HG02973 (cell line): ENCODE results near the gene SYNE1.
"Not testable (repeated sequence)": the region's sequence is repeated elsewhere in the genome, so short reads cannot be mapped to it uniquely, and the experiment has no call there.

Source experiments
- ATAC-seq: cut with Tn5 transposase; IDR thresholded peaks from one replicate; pipeline ENCODE4 v1.9.1; 2021; ENCODE audit warnings: moderate library complexity; ENCODE audit not compliant: unreplicated experiment

SYNE1 gene

DNA sequence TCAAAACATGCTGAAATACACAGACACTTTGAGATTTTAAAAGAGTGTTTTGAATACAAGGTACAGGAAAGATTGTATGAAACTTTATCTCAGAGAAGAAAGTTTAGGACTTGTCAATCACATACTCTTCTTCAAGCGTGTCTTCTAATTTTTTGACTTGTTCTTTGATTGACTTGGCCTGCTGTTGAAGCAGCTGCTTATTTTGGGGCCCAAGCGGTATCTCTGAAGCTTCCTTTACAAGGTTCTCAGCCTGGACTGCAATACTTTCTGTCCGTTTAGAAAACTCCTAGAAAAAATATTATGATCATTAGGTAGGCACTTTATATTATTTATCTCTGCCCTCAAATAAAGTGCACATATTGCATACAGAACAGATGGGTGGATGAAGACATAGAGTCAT, 201.3 kb downstream of the SYNE1 start:
- ATAC-seq = no peak

DNA sequence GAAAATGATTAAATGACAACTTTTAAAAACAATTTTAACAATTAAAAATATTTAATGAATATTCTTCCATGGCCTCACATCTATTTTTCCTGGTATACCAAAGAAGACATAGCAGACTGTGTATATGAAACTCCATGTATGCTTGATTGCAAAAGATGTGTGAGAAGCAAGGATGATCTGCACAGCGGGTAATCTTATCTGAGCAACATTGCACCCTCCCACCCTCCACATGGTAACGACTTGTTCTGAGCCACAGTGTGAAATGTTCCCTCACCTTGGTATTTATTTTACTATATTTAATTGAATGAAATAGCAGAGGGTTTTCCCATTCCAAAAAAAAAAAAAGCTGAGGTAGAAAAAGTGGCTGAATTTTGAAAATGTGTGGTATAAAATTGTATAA, 204.4 kb downstream of the SYNE1 start:
- ATAC-seq = no peak

DNA sequence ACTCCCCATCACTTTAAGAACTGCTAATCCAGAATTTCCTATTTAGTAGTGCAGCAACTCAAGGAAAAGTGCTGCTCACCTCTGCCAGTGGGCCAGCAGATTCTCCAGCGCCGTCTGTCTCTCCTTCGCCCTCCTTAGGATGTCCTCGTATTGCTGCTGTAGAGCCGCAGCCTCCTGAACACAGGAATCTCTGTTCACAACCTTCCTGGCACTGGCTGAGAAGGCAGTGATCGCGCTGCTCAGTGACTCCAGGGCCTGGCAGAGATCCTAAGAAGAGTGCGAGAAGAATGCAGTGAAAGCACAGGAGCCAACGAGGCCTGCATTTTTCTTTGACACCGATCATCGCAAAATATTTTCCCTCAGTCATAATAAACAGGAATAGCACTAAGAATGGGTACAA, 209.0 kb downstream of the SYNE1 start:
- no peak for ATAC-seq

DNA sequence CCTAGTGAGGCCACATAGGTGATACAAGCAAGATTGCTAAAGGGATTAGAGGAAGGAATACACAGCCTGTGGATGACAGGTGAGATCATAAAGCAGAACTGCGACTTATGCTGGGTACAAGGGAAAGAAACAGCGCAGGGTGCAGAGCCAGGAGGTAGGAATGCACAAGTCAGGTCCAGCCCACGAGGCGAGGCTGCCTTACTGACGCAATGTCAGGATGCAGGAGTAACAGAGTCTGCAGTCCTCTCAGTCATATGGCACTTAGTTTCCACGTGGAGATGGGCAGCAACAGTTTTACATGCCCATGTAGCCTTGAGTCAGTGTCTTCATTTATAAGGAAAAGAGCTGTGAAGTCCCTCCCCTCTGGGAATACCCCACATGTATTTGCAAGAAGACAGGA, 210.9 kb downstream of the SYNE1 start:
- no peak for ATAC-seq

DNA sequence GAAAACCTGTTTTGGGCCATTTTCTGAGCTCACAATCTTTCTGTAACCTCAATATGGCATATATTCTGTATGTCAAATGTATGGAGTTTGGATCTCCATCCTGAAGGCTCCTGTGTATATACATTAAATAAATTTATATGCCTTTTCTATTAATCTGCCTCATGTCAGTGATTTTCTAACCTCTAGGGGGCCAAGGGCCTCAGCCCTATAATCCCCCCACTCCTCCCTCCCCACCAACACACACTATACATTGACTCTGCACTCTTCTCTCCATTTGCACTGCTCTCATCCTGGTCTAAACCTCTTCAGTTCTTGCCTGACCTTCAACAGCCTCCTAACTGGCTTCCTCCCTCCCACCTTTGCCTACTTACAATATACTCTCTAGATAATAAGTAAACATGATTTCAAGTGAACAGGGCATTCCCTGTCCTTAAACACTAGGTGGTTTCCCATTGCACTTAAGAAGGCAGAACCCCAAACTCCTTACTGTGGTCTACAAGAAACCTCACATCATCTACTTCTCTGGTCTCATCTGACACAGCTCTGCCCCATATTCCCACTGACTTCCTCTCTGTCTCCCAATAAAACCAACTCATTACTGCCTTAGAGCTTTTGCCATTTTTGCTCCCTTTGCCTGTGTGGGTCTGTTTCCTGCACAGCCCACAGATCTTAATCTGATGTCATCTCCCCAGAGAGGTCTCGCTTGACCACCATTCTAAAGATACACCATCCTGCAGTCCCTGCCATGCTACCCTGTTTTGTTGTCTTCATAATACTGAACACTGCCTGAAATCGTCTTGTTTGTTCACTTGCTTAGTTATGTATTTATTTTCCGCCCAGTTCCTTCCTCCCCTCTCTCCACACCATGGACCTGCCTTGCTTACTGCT, 213.7 kb downstream of the SYNE1 start:
- peak; percentile 84 for ATAC-seq

DNA sequence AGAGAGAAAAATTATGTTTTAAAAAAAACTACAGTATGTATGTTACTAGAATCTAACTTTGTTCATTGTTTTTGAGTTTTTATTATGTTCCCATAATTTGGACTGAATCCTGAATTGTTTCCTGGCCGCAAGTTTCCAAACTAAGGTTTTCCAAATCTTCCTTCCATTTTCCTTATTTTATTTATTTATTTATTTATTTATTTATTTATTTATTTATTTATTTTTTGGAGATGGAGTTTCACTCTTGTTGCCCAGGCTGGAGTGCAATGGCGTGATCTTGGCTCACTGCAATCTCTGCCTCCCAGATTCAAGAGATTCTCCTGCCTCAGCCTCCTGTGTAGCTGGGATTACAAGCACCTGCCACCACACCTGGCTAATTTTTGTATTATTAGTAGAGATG, 215.7 kb downstream of the SYNE1 start:
- not testable (repeated sequence) for ATAC-seq

DNA sequence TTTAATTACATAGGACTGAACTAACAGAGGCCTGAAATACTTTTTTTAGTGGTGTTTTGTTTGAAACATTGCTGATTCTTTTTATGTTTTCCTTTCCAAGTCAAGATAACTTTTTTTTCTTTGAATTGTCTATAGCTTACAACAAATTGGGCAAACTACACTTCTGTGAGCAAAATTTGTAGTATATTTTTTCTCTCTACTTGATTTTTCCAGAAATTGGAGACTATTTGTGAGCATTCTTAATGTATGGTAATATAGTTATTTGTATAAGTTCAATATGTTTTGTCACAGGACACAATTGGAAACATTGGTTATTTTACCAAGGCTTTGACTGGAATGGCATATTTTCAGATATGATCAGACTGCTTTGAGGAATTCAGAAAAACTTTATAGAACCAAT, 216.5 kb downstream of the SYNE1 start:
- ATAC-seq = no peak

DNA sequence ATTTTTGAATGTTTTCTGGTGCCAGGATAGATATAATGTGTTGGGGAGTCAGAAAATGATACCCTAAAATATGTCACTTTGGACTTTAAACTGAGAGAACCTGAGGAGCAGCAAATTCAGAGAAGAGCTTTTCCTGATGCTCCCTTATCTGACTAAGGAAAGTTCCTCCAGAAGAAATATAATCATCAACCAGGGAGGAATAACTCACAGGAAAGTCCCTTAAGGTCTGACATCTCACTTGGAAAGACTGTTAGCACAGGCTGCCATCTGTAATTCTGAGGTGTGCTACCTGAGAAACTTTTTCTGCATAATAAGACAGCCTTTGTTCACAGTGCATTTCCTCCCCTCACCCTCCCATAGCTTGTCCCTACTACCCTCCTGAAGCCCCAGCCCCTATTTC, 218.6 kb downstream of the SYNE1 start:
- ATAC-seq = no peak

DNA sequence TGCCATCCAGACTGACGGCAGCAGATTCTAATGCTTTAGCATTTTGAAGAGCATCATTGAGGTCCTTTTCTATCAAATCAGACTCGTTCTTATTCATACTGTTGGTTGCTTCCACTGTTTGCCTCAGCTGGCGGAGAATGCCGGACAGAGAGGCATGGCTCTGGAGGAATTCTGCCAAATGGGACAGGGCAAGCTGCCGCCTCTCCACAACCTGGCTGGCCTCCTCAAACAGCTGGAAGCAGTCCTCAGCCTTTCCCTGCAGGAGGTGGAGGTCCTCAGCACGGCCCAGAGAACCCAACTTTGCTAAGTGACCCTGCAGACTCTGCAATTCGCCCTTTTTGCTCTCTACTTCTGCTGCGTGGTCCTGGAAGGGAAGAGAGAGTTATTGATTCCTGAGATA, 220.5 kb downstream of the SYNE1 start:
- ATAC-seq = no peak

DNA sequence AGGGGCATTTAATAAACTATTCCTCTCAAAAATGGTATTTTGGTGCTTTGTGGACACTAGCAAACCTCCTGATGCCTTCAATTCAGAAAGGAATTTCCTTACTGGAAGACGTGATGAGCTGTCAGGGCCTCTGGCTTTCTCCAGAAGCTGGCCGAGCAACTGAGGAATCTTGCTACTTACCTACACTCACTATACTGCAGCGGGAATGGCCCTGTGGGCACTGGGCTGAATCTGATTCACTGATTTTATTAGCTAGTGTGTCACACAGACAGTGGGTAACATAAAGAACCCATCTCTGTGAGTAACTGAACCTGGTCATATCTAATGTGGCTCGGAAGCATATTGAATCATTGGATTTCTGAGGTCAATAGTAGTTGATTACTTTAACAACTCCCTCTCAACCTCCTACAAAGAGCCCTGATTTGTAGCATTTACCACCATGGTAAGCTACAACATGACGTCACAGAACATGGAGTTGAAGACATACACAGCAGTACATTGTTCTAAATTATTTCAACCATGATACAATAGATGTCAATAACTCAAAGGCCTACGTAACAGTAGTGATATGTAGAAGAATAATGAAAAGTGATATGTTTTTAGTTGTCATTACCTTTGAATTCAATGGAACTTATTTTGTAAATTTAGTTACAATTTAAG, 232.1 kb downstream of the SYNE1 start:
- no peak for ATAC-seq

DNA sequence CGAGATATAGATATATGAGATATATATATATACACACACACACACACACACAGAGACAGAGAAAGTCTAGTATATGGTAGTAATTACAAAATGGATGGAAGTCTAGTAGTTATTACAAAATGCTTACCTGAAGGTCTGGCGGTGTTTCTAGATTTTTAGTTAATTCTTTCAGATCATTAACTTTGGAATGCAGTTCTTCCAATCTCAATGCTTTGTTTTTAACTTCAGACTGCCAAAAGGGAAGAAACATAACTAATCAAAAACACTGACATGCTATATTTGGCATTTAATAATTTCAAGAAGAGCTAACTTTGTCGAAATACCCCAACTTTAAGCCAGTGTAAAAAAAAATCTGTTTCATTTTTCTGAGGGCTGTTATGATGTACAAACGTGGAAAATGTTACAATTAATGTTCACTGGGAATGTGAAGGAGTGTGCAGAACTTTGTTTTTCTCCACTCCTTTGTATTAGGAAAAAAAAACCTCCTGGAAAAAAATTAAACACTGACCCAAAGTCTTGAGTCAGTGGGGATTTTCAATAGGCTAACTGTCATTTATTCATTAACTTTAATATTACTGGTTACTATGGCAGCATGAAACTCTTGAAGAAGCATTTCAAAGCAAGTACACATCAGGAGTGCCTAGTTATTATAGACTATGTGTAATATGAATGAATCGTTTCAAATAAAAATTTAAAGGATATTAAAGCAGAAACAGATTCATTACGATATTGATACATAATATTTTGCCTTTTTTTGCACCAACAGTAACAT, 232.9 kb downstream of the SYNE1 start:
- peak; percentile 72 for ATAC-seq

DNA sequence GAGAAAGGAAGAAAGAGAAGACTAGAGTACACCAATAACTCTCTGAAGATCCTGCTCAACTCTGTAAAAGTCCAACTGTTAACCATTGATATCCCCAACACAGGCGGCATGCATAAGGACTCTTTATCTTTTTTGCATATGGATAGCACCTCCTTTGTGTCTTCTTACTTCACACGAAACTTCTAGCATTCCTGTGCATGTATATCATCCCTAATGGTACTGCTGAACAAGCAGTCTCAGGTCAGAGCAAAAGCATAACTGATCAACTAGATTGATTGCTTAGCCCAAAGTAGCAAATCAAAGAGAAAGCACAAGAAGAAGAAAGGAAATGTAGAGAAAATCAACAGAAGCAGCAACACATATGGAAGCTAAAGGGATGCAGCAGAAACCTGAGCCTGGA, 234.4 kb downstream of the SYNE1 start:
- no peak for ATAC-seq

DNA sequence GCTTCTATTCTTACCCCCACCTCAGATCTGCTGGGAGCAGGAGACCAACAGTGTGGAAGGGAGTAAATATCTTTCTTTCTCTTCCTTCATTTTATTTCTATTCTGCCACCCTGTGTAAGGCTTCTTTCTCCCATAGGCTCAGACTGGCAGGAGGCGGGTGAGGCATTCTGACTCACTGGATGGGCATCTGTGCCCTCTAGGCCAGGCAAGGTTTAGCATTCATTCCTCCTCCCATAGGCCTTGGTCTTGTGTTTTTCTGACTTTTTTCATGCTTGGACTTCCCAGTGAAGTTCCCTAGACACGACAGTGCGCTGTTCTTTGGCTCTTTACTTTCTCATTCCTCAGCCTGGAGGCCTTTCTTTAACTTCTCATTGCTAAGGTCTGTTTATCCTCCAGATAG, 235.2 kb downstream of the SYNE1 start:
- ATAC-seq = no peak

DNA sequence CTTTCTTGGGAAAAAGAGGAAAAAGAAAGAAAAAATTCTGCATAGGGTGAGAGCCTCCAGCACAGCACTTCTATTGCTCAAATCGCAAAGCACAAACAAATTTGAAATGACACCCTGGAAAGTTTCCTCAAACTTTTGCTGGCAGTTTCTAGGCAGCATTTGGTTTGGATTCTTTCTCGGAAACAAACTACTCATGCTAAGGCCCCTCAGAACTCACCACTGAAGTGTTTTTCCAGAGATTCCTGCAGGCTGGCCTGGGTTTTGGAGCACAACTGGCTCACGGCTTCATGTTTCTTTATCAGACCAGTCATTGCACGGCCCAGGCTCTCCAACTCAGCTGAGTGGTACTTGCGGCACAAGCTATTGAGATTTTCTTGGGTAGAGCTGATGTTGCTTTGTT, 237.8 kb downstream of the SYNE1 start:
- no peak for ATAC-seq

DNA sequence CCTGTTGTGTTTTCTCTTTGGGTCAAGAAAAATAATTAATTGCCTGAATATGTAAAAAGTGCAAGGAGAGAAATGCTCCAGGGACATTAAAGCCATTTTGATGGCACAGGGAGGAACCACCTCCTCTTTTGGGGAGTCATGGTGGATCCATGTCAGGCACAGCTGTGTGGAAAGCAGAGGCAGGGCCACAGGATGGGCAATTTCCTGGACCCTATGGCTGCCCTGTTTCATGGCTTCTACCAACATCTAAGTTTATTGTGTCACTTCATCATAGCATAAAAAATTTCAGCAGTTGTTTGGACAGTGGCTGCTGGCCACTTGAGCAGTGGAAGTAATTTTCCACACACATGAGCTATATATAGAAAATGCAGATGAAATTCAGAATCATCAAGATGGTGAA, 238.2 kb downstream of the SYNE1 start:
- ATAC-seq = no peak

DNA sequence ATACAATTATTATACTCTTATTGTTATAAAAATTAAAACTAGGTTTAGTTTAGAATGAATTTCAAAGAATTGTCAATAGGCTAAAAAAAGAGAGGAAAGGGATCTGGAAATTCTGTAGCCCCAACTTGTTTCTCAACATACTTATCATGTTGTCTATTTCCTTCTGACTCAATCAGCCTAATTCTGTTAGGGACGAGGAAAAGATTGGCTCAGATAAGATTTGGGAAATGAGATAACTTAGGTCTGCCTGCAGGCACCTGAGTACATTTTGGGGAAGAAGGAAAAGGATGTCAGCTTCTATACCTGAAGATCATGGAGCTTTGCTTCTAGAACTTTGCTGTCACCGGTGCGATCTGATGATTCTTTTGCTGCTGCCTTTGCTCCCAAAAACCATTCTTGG, 238.8 kb downstream of the SYNE1 start:
- ATAC-seq = no peak

DNA sequence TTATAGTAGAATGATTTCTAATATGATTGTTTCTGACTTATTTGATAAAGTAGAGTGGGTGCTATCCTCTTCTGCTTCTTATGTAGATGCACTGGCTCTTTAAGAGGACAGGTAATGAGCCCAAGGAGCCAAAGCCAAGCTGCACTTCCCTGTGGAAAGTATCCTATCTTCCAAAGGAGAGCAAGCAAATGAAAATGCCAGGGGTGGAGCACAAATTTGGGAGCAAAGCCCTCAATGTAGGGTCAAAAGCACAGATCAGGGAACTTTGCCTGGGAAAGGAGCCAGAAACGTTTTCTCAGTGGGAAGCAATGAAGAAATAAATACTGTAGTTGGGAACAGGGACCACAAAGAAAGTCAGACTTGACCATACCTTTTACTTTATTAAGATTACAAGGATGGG, 242.9 kb downstream of the SYNE1 start:
- no peak for ATAC-seq

DNA sequence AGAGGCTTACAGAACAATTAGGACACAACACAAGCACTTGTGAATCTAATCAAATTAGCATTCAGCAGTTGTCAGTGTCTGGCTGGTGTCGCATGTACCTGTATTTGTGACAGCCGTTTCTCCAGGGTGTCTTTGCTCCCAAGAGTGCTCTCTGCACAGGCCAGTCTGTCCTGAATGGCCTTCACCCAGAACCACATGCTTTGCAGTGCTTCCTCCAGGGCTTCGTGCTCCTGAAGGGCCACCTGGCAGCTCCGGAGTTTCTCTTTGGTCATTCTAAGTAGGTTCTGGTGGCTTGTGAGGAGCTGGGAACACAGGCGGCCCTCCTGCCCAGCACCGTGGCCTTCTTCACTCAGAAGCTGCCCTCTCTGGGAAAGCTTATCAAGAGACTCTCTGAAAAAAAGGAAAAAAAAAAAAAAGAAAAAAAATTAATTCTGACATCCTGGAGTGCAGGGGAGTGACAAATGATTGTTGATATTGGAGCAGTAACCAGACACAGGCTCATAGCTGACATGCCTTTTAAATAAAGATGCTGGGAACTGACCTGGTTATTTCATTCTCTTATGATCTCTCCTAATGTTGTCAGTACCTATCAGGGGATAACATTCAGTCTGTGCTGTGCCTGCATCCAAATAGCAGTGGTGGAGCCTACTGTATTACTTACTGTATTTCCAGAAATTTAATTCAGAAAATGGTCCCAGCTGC, 245.8 kb downstream of the SYNE1 start:
- no peak for ATAC-seq

DNA sequence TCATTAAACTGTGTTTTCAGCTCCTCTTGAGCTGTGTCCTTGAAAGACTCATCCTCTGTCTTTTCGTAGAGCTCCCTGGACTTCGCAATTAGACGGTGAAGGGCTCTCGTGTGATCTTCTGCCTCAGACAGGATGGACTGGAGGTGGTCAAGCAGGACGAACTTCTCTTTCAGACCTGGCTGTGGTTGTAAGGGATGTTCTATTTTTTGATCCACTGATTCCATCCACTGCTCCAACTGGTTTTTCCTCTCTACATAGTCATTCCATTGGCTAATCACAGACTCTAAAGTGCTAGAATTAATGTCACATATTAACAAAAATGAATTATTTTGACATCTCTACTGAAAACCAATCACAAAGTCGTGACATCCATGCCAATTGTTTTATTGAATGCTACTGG, 250.1 kb downstream of the SYNE1 start:
- no peak for ATAC-seq

DNA sequence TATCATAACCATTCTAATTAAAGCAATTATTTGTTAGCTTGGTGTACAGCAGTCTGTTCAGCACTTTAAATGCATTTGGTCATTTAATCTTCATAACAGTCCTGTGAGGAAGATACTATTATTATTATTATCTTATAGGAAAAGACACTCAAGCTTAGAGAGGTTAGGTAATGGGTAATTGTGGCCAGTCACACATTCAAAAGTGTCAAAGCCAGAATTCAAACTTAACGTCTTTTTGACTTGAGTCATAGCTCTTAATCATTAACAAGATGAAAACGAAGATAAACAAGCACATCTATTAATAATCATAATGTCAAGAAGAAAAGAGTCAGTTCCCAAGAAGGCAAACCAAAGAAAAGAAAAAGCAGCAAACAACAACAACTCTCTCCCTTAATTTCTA, 251.0 kb downstream of the SYNE1 start:
- ATAC-seq = peak; percentile 58
